OCI-LY1 (cell line): Measurements from ENCODE around the gene POGK.
A peak's percentile ranks its signal among the peaks of the same experiment; 100 is the strongest.

Source experiments
- H2AFZ ChIP-seq: fragments of 200-600 bp; sonication (generic), shearing (Covaris generic); 2 replicates; pipeline ENCODE4 v1.6.0; 2014; ENCODE audit warnings: antibody characterized with exemption, mild to moderate bottlenecking, low read length
- H3F3A ChIP-seq: fragments of 200-600 bp; sonication (generic), shearing (Covaris generic); 2 replicates; pipeline ENCODE4 v1.6.0; 2014; ENCODE audit warnings: mild to moderate bottlenecking, antibody characterized with exemption, low read length, moderate library complexity; ENCODE audit not compliant: insufficient read depth
- H3K27ac ChIP-seq: fragments of 200-600 bp; sonication (generic); 2 replicates; pipeline ENCODE4 v1.5.1; 2014; ENCODE audit warnings: low read length, mixed run types, mild to moderate bottlenecking, low read depth; ENCODE audit not compliant: poor library complexity, severe bottlenecking
- H3K27me3 ChIP-seq: fragments of 200-600 bp; sonication (generic); 2 replicates; pipeline ENCODE4 v1.6.0; 2014; ENCODE audit warnings: antibody characterized with exemption, mild to moderate bottlenecking, low read length, moderate library complexity; ENCODE audit not compliant: insufficient read depth
- H3K36me3 ChIP-seq: fragments of 200-600 bp; sonication (generic); 2 replicates; pipeline ENCODE4 v1.6.1; 2014; ENCODE audit warnings: mild to moderate bottlenecking, antibody characterized with exemption, low read length, moderate library complexity, mixed read lengths; ENCODE audit not compliant: insufficient read depth
- H3K4me1 ChIP-seq: fragments of 200-600 bp; sonication (generic); 2 replicates; pipeline ENCODE4 v1.5.1; 2014; ENCODE audit warnings: mild to moderate bottlenecking, low read length, moderate library complexity; ENCODE audit not compliant: insufficient read depth, severe bottlenecking
- H3K4me2 ChIP-seq: fragments of 200-600 bp; sonication (generic), shearing (Covaris generic); 2 replicates; pipeline ENCODE4 v1.6.1; 2014; ENCODE audit warnings: low read length
- H3K4me3 ChIP-seq: fragments of 200-600 bp; sonication (generic); 2 replicates; pipeline ENCODE4 v1.5.1; 2014; ENCODE audit warnings: low read length, low read depth, mild to moderate bottlenecking, mixed read lengths; ENCODE audit not compliant: poor library complexity, severe bottlenecking
- H3K79me2 ChIP-seq: fragments of 200-600 bp; shearing (Covaris generic); 2 replicates; pipeline ENCODE4 v1.6.1; 2016; ENCODE audit warnings: mixed run types, low read length, mixed read lengths; ENCODE audit not compliant: insufficient read depth
- H3K9ac ChIP-seq: fragments of 200-600 bp; sonication (generic), shearing (Covaris generic); 2 replicates; pipeline ENCODE4 v1.6.1; 2014; ENCODE audit warnings: mild to moderate bottlenecking, low read length, mixed read lengths
- H3K9me2 ChIP-seq: fragments of 200-600 bp; sonication (generic), shearing (Covaris generic); 2 replicates; pipeline ENCODE4 v1.6.1; 2014; ENCODE audit warnings: low read depth, mild to moderate bottlenecking, low read length, mixed read lengths
- H3K9me3 ChIP-seq: fragments of 200-600 bp; shearing (Covaris generic); 2 replicates; pipeline ENCODE4 v1.6.1; 2014; ENCODE audit warnings: low read length, mixed read lengths
- H4K20me1 ChIP-seq: fragments of 200-600 bp; sonication (generic), shearing (Covaris generic); 2 replicates; pipeline ENCODE4 v1.6.0; 2016; ENCODE audit warnings: mild to moderate bottlenecking, low read length; ENCODE audit not compliant: insufficient read depth
- EZH2 ChIP-seq: fragments of 200-600 bp; sonication (generic), shearing (Covaris generic); IDR thresholded peaks from 2 replicates; pipeline ENCODE4 v1.8.0; 2017; ENCODE audit warnings: borderline replicate concordance, mixed run types, mild to moderate bottlenecking, antibody characterized with exemption, low read length, moderate library complexity, mixed read lengths
- TF ChIP-seq, protein P1 (sequence below): fragments of 200-600 bp; sonication (generic), shearing (Covaris generic); IDR thresholded peaks from 2 replicates; pipeline ENCODE4 v1.5.1; 2017; ENCODE audit warnings: mild to moderate bottlenecking, antibody characterized with exemption, low read length, moderate library complexity, mixed read lengths

POGK gene

DNA sequence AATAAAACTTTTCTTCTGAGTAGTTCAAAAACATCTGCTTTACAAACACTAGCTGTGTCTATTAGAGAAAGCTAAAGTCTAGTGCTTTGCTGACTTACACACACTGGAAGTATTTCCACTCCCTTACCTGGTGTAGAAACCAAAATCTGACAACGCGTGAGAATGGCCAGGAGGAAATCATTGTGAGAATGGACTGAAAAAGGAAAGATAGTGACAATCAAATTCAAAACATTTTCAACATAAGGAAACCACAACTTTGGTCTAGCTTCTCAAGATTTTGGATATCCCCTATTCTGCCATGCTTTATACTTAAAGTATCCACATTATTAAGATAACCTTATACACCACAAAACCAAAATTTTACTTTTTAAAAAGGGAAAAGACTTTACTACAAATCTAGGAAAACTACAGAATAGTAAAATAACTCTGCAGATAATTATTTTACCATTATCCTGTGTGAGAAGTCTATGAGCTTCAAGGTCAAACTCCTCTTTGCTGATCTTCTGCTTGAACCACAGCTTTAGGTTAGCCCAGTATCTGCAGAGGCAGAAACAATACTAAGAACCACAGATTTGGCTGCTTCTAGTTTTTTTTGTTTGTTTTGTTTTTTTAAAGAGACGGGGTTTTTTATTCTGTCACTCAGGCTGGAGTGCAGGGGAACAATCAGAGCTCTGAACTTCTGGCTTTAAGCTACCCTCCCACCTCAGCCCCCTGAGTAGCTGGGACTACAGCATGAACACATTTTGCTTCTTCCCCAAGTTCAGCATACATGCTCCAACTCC is 30.2 kb downstream of the POGK start:
- H3K4me2 ChIP-seq: no peak overlapping the region
- no peak overlapping the region for H3K27ac ChIP-seq
- H3K9ac ChIP-seq: no peak overlapping the region
- H4K20me1 ChIP-seq: no peaks in the 10 kb centered on the region
- H3K9me2 ChIP-seq: no peaks in the 10 kb centered on the region
- TF ChIP-seq EZH2: no peak
- TF ChIP-seq, protein P1, sequence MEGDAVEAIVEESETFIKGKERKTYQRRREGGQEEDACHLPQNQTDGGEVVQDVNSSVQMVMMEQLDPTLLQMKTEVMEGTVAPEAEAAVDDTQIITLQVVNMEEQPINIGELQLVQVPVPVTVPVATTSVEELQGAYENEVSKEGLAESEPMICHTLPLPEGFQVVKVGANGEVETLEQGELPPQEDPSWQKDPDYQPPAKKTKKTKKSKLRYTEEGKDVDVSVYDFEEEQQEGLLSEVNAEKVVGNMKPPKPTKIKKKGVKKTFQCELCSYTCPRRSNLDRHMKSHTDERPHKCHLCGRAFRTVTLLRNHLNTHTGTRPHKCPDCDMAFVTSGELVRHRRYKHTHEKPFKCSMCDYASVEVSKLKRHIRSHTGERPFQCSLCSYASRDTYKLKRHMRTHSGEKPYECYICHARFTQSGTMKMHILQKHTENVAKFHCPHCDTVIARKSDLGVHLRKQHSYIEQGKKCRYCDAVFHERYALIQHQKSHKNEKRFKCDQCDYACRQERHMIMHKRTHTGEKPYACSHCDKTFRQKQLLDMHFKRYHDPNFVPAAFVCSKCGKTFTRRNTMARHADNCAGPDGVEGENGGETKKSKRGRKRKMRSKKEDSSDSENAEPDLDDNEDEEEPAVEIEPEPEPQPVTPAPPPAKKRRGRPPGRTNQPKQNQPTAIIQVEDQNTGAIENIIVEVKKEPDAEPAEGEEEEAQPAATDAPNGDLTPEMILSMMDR: no peak
- no peaks in the 10 kb centered on the region for H3K27me3 ChIP-seq
- H3F3A ChIP-seq: no peaks in the 10 kb centered on the region
- peaks cover 48% of the 10 kb centered on the region for H3K36me3 ChIP-seq
- H2AFZ ChIP-seq: no peak overlapping the region
- H3K79me2 ChIP-seq: peaks cover 35% of the 10 kb centered on the region
- peaks cover 12% of the 10 kb centered on the region for H3K4me1 ChIP-seq
- H3K4me3 ChIP-seq: no peak overlapping the region
- no peaks in the 10 kb centered on the region for H3K9me3 ChIP-seq

DNA sequence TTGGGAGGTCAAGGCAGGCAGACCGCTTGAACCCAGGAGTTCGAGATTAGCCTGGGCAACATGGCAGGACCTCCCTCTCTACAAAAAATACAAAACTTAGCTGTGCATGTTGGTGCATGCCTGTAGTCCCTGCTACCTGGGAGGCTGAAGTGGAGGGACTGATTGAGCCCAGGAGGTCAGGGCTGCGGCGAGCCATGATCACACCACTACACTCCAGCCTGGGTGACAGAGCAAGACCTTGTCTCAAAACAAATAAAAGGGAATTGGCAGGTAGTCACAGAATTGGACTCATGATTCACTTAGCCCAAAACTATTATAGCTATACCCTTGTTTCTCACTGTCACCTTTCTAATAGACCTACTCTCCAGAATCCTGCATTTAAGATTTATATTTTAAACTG is 31.3 kb downstream of the POGK start:
- Histone ChIP-seq H3K27ac (no peak overlapping the region), H2AFZ (no peak overlapping the region), H3K9ac (no peak overlapping the region), H3K4me3 (no peak overlapping the region), H3K9me2 (no peaks in the 10 kb centered on the region), H3K79me2 (peaks cover 44% of the 10 kb centered on the region), H3K4me1 (peaks cover 22% of the 10 kb centered on the region), H3F3A (no peaks in the 10 kb centered on the region), H3K9me3 (no peaks in the 10 kb centered on the region), H3K27me3 (no peaks in the 10 kb centered on the region), H3K4me2 (no peak overlapping the region), H3K36me3 (peaks cover 42% of the 10 kb centered on the region), H4K20me1 (no peaks in the 10 kb centered on the region)
- no peak for TF ChIP-seq EZH2
- TF ChIP-seq, protein P1: no peak

DNA sequence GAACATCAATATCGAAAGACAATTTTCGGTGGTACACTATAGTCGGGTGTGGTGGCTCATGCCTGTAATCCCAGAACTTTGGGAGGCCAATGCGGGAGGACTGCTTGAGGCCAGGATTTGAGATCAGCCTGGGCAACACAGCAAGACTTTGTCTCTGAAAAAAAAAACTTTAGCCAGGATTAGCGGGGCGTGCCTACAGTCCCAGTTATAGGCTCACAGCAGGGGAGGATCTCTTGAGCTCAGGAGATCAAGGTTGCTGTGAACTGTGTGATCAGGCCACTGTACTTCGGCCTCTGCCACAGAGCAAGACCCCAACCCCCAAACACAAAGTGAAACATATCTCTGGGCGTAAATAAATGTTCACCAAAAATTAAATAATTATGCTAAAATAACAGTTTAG is 35.2 kb downstream of the POGK start:
- Histone ChIP-seq H3F3A (no peaks in the 10 kb centered on the region), H3K27me3 (no peaks in the 10 kb centered on the region), H2AFZ (no peak overlapping the region), H4K20me1 (no peaks in the 10 kb centered on the region), H3K9me2 (no peaks in the 10 kb centered on the region), H3K4me1 (peaks cover 31% of the 10 kb centered on the region), H3K9me3 (no peaks in the 10 kb centered on the region), H3K36me3 (peaks cover 13% of the 10 kb centered on the region), H3K9ac (no peak overlapping the region), H3K27ac (no peak overlapping the region), H3K4me3 (peak overlapping the region; percentile 74), H3K79me2 (peaks cover 44% of the 10 kb centered on the region), H3K4me2 (peak overlapping the region; percentile 91)
- no peak for TF ChIP-seq EZH2
- TF ChIP-seq, protein P1: no peak
